ENCODE results near the gene TEAD4.

The TEAD4 gene

GRCh38 chr12:2959192-2959504 lies at the start of gene TEAD4:
Gene TEAD4, plus strand, starts transcription at chr12:2959397.
- Histone ChIP-seq H3K9ac (ENCODE audit: low read length in 5 of 5) (peak within 1 kb of the TSS; percentile 19 to 72 (median 64)), H3K36me3 (ENCODE audit: control insufficient read depth in 5 of 5, insufficient read depth in 5 of 5, low read length in 5 of 5) (no peaks in the 10 kb centered on the region), H3K4me3 (ENCODE audit: low read depth in 1 of 5, low read length in 5 of 5) (peak within 1 kb of the TSS; percentile 59 to 73 (median 70)), H3K27ac (ENCODE audit: low read depth, low read length) (peak within 1 kb of the TSS; percentile 50), H3K27me3 (ENCODE audit: control insufficient read depth in 5 of 5, insufficient read depth in 4 of 5, low read length in 5 of 5) (peaks cover 0 to 8% (median 4%) of the 10 kb centered on the region in 5 donors), H3K4me1 (ENCODE audit: control insufficient read depth in 5 of 5, insufficient read depth in 5 of 5, low read length in 5 of 5) (peaks cover 2 to 41% (median 24%) of the 10 kb centered on the region in 5 donors), H3K9me3 (ENCODE audit: control insufficient read depth in 5 of 5, low read length in 5 of 5) (no peaks in the 10 kb centered on the region)

DNA sequence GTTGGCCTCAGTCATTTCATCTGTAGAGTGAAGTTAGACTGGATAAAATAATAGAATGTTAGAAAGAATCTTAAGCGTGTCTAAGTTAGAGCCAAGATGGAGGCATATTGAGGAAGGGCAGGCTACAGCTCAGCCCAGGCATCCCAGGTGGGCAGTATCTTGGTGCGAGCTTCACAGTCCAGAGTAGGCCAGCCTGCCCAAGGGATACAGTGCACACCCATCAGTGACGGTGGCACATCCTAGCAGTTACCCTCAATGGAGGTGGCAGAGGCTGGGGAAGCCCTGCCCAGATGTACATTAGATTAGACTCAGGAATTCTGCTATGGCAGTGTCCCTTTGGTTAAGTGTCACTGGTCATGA lies 47.0 kb upstream of the TEAD4 start:
- no peak overlapping the region for H3K4me3 ChIP-seq (ENCODE audit: low read depth in 1 of 5, low read length in 5 of 5)
- no peaks in the 10 kb centered on the region for H3K27me3 ChIP-seq (ENCODE audit: control insufficient read depth in 5 of 5, insufficient read depth in 4 of 5, low read length in 5 of 5)
- H3K9me3 ChIP-seq (ENCODE audit: control insufficient read depth in 5 of 5, low read length in 5 of 5): no peaks in the 10 kb centered on the region
- H3K36me3 ChIP-seq (ENCODE audit: control insufficient read depth in 5 of 5, insufficient read depth in 5 of 5, low read length in 5 of 5): peaks cover 9 to 32% (median 19%) of the 10 kb centered on the region in 5 donors
- no peaks in the 10 kb centered on the region for H3K4me1 ChIP-seq (ENCODE audit: control insufficient read depth in 5 of 5, insufficient read depth in 5 of 5, low read length in 5 of 5)
- no peak overlapping the region for H3K9ac ChIP-seq (ENCODE audit: low read length in 5 of 5)
- H3K27ac ChIP-seq (ENCODE audit: low read depth, low read length): no peak overlapping the region

DNA sequence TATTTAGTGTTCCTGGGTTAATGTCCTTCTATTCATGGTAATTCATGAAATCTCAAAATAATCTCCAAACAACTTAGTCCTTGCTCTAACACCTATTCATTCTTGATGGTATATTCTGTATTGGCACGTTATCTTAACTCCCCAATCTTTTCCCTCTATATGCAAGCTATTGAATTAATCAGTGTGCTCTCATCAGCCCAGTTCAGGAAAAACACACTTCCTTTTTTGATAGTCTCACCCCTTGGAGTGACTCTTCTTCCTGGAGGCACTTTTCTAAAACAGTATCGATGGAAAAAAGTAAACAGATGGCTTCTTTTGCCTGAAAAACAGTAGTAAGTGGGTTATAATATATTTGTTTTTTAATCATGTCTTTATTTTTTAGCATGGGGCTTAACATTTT lies 39.9 kb upstream of the TEAD4 start:
- Histone ChIP-seq H3K4me3 (ENCODE audit: low read depth in 1 of 5, low read length in 5 of 5) (no peak overlapping the region), H3K27me3 (ENCODE audit: control insufficient read depth in 5 of 5, insufficient read depth in 4 of 5, low read length in 5 of 5) (no peaks in the 10 kb centered on the region), H3K36me3 (ENCODE audit: control insufficient read depth in 5 of 5, insufficient read depth in 5 of 5, low read length in 5 of 5) (peaks cover 5 to 50% (median 32%) of the 10 kb centered on the region in 5 donors), H3K4me1 (ENCODE audit: control insufficient read depth in 5 of 5, insufficient read depth in 5 of 5, low read length in 5 of 5) (no peaks in the 10 kb centered on the region), H3K9ac (ENCODE audit: low read length in 5 of 5) (no peak overlapping the region), H3K9me3 (ENCODE audit: control insufficient read depth in 5 of 5, low read length in 5 of 5) (no peaks in the 10 kb centered on the region), H3K27ac (ENCODE audit: low read depth, low read length) (no peak overlapping the region)

- no peak overlapping the region for H3K4me3 ChIP-seq (ENCODE audit: low read depth in 1 of 5, low read length in 5 of 5)
- H3K9ac ChIP-seq (ENCODE audit: low read length in 5 of 5): no peak overlapping the region
- no peaks in the 10 kb centered on the region for H3K27me3 ChIP-seq (ENCODE audit: control insufficient read depth in 5 of 5, insufficient read depth in 4 of 5, low read length in 5 of 5)
- H3K4me1 ChIP-seq (ENCODE audit: control insufficient read depth in 5 of 5, insufficient read depth in 5 of 5, low read length in 5 of 5): no peaks in the 10 kb centered on the region
- H3K9me3 ChIP-seq (ENCODE audit: control insufficient read depth in 5 of 5, low read length in 5 of 5): no peaks in the 10 kb centered on the region
- peaks cover 10 to 62% (median 47%) of the 10 kb centered on the region in 5 donors for H3K36me3 ChIP-seq (ENCODE audit: control insufficient read depth in 5 of 5, insufficient read depth in 5 of 5, low read length in 5 of 5)
- no peak overlapping the region for H3K27ac ChIP-seq (ENCODE audit: low read depth, low read length)
Measured at GRCh38 chr12:2922329-2922728, 36.9 kb upstream of the TEAD4 start.

- Histone ChIP-seq H3K27me3 (ENCODE audit: control insufficient read depth in 5 of 5, insufficient read depth in 4 of 5, low read length in 5 of 5) (no peaks in the 10 kb centered on the region), H3K4me3 (ENCODE audit: low read depth in 1 of 5, low read length in 5 of 5) (no peak overlapping the region), H3K27ac (ENCODE audit: low read depth, low read length) (no peak overlapping the region), H3K9me3 (ENCODE audit: control insufficient read depth in 5 of 5, low read length in 5 of 5) (no peaks in the 10 kb centered on the region), H3K36me3 (ENCODE audit: control insufficient read depth in 5 of 5, insufficient read depth in 5 of 5, low read length in 5 of 5) (peaks cover 14 to 66% (median 52%) of the 10 kb centered on the region in 5 donors), H3K4me1 (ENCODE audit: control insufficient read depth in 5 of 5, insufficient read depth in 5 of 5, low read length in 5 of 5) (no peaks in the 10 kb centered on the region), H3K9ac (ENCODE audit: low read length in 5 of 5) (no peak overlapping the region)
Measured at GRCh38 chr12:2923057-2923456, 36.1 kb upstream of the TEAD4 start.

DNA sequence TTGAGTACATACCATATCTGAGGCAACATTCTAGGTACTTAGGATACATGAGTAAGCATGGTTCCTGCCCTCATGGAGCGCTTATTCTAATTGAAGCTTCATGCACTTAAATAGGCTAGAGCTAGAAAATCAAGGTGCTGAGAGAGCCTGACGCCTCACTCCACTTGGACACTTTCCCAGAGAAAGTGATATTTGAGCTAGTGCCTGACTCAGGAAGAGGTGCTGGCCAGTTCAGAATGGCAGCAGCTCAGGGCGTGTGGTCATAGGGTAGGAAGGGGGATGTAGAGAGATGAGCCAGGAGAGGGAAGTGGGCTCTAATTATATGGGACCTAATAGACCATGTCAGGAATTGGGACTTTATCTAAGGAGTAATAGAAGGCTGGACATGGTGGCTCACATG lies 35.2 kb upstream of the TEAD4 start:
- Histone ChIP-seq H3K27ac (ENCODE audit: low read depth, low read length) (no peak overlapping the region), H3K4me1 (ENCODE audit: control insufficient read depth in 5 of 5, insufficient read depth in 5 of 5, low read length in 5 of 5) (no peaks in the 10 kb centered on the region), H3K36me3 (ENCODE audit: control insufficient read depth in 5 of 5, insufficient read depth in 5 of 5, low read length in 5 of 5) (peaks cover 14 to 68% (median 52%) of the 10 kb centered on the region in 5 donors), H3K9ac (ENCODE audit: low read length in 5 of 5) (peak overlapping the region in 1 of 5 donors; percentile 20), H3K4me3 (ENCODE audit: low read depth in 1 of 5, low read length in 5 of 5) (no peak overlapping the region), H3K9me3 (ENCODE audit: control insufficient read depth in 5 of 5, low read length in 5 of 5) (no peaks in the 10 kb centered on the region), H3K27me3 (ENCODE audit: control insufficient read depth in 5 of 5, insufficient read depth in 4 of 5, low read length in 5 of 5) (no peaks in the 10 kb centered on the region)

GRCh38 chr12:2925322-2925995 lies 33.7 kb upstream of the TEAD4 start:
- H3K4me3 ChIP-seq (ENCODE audit: low read depth in 1 of 5, low read length in 5 of 5): no peak overlapping the region
- no peaks in the 10 kb centered on the region for H3K4me1 ChIP-seq (ENCODE audit: control insufficient read depth in 5 of 5, insufficient read depth in 5 of 5, low read length in 5 of 5)
- H3K9me3 ChIP-seq (ENCODE audit: control insufficient read depth in 5 of 5, low read length in 5 of 5): no peaks in the 10 kb centered on the region
- no peak overlapping the region for H3K27ac ChIP-seq (ENCODE audit: low read depth, low read length)
- H3K27me3 ChIP-seq (ENCODE audit: control insufficient read depth in 5 of 5, insufficient read depth in 4 of 5, low read length in 5 of 5): no peaks in the 10 kb centered on the region
- H3K36me3 ChIP-seq (ENCODE audit: control insufficient read depth in 5 of 5, insufficient read depth in 5 of 5, low read length in 5 of 5): peaks cover 14 to 66% (median 54%) of the 10 kb centered on the region in 5 donors
- H3K9ac ChIP-seq (ENCODE audit: low read length in 5 of 5): no peak overlapping the region

DNA sequence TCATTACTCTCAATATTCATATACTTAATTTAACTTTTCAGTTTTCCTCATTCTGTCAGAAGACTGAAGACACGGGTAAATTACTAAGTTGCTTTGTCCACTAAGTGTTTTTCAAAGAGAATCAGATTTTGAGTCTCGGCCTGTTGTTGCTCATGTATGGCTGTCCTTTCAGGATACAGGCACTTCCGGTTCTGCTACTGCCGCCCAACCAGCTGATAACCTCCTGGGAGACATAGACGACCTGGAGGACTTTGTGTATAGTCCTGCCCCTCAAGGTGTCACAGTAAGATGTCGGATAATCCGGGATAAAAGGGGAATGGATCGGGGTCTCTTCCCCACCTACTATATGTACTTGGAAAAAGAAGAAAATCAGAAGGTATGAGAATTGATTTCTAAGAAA lies 28.3 kb upstream of the TEAD4 start:
- H3K27ac ChIP-seq (ENCODE audit: low read depth, low read length): no peak overlapping the region
- H3K4me1 ChIP-seq (ENCODE audit: control insufficient read depth in 5 of 5, insufficient read depth in 5 of 5, low read length in 5 of 5): no peaks in the 10 kb centered on the region
- H3K9ac ChIP-seq (ENCODE audit: low read length in 5 of 5): no peak overlapping the region
- H3K27me3 ChIP-seq (ENCODE audit: control insufficient read depth in 5 of 5, insufficient read depth in 4 of 5, low read length in 5 of 5): no peaks in the 10 kb centered on the region
- no peak overlapping the region for H3K4me3 ChIP-seq (ENCODE audit: low read depth in 1 of 5, low read length in 5 of 5)
- peaks cover 25 to 68% (median 56%) of the 10 kb centered on the region in 5 donors for H3K36me3 ChIP-seq (ENCODE audit: control insufficient read depth in 5 of 5, insufficient read depth in 5 of 5, low read length in 5 of 5)
- H3K9me3 ChIP-seq (ENCODE audit: control insufficient read depth in 5 of 5, low read length in 5 of 5): no peaks in the 10 kb centered on the region

GRCh38 chr12:2933586-2933985 lies 25.6 kb upstream of the TEAD4 start:
- Histone ChIP-seq H3K27me3 (ENCODE audit: control insufficient read depth in 5 of 5, insufficient read depth in 4 of 5, low read length in 5 of 5) (no peaks in the 10 kb centered on the region), H3K4me3 (ENCODE audit: low read depth in 1 of 5, low read length in 5 of 5) (no peak overlapping the region), H3K9me3 (ENCODE audit: control insufficient read depth in 5 of 5, low read length in 5 of 5) (no peaks in the 10 kb centered on the region), H3K9ac (ENCODE audit: low read length in 5 of 5) (no peak overlapping the region), H3K27ac (ENCODE audit: low read depth, low read length) (no peak overlapping the region), H3K4me1 (ENCODE audit: control insufficient read depth in 5 of 5, insufficient read depth in 5 of 5, low read length in 5 of 5) (no peaks in the 10 kb centered on the region), H3K36me3 (ENCODE audit: control insufficient read depth in 5 of 5, insufficient read depth in 5 of 5, low read length in 5 of 5) (peaks cover 25 to 67% (median 55%) of the 10 kb centered on the region in 5 donors)

- Histone ChIP-seq H3K36me3 (ENCODE audit: control insufficient read depth in 5 of 5, insufficient read depth in 5 of 5, low read length in 5 of 5) (peaks cover 25 to 74% (median 62%) of the 10 kb centered on the region in 5 donors), H3K9me3 (ENCODE audit: control insufficient read depth in 5 of 5, low read length in 5 of 5) (no peaks in the 10 kb centered on the region), H3K4me3 (ENCODE audit: low read depth in 1 of 5, low read length in 5 of 5) (no peak overlapping the region), H3K27me3 (ENCODE audit: control insufficient read depth in 5 of 5, insufficient read depth in 4 of 5, low read length in 5 of 5) (no peaks in the 10 kb centered on the region), H3K27ac (ENCODE audit: low read depth, low read length) (peak overlapping the region; percentile 37), H3K9ac (ENCODE audit: low read length in 5 of 5) (no peak overlapping the region), H3K4me1 (ENCODE audit: control insufficient read depth in 5 of 5, insufficient read depth in 5 of 5, low read length in 5 of 5) (no peaks in the 10 kb centered on the region)
Measured at GRCh38 chr12:2934371-2934770, 24.8 kb upstream of the TEAD4 start.

Measured in subcutaneous abdominal adipose tissue (tissue), 5 donors.